K562 (cell line): Measurements from ENCODE around the gene CDKL5. TPM values are rescaled to one million over a fixed set of nuclear protein-coding genes. Genes with fewer than 3 reads are reported as not detected.

Experiments
- ATAC-seq: fragments of 200-7000 bp; cut with Tn5 transposase; 3 replicates; pipeline ENCODE4 v1.9.1; 2020; ENCODE audit warnings: moderate library complexity
- BruUV-seq: library from RNA; stranded (reverse); fragments of 400-500 nt; replicated peaks from 2 replicates; lab custom pipeline; 2021; lab: Mats Ljungman, UMichigan
- CTCF ChIA-PET: fragments of 300-600 bp; formaldehyde crosslinking; extraction: SDS; loops from one replicate; lab custom pipeline; 2021; ENCODE audit warnings: low intra/inter-chr PET ratio; lab: Yijun Ruan, JAX
- POLR2A ChIA-PET: fragments of 300-600, 350-650 bp; sonication (Branson Sonifier 250); formaldehyde crosslinking; extraction: SDS; loops from one replicate; lab custom pipeline; 2021; ENCODE audit warnings: antibody characterized with exemption, inconsistent platforms; lab: Yijun Ruan, JAX
- DNase-seq, 4 experiments: peaks; one replicate each; pipeline versions ENCODE4 v3.0.0 to v3.0.0-alpha.2; 2011 to 2018; ENCODE audit warnings: low spot score in 3 of 4, mixed read lengths in 3 of 4; ENCODE audit errors: extremely low read depth in 1 of 4
- FAIRE-seq: peaks from 2 replicates; lab custom pipeline; 2011; peaks lifted over from hg19 to GRCh38; lab: Jason Lieb, UNC
- H2AFZ ChIP-seq: 2 replicates; pipeline ENCODE4 v1.6.0; 2011; ENCODE audit warnings: low read depth, low read length, control low read depth, inconsistent platforms
- H3K27ac ChIP-seq: fragments of 200-600 bp; 3 replicates; pipeline ENCODE4 v1.8.0; 2011; ENCODE audit warnings: low read depth, mild to moderate bottlenecking, control low read depth, inconsistent platforms, low read length, moderate library complexity, mixed read lengths; ENCODE audit errors: extremely low read depth
- H3K27me3 ChIP-seq, 2 experiments: fragments of 300-600 bp in 1 of 2; 2 replicates in 1 of 2; 3 replicates in 1 of 2; pipeline versions ENCODE4 v1.6.0 to v1.8.0; 2011; ENCODE audit warnings: inconsistent platforms in 2 of 2, low read length in 2 of 2, mild to moderate bottlenecking in 1 of 2, mixed read lengths in 1 of 2, moderate library complexity in 1 of 2; ENCODE audit not compliant: control insufficient read depth in 2 of 2, insufficient read depth in 2 of 2
- H3K36me3 ChIP-seq: fragments of 300-600 bp; 3 replicates; pipeline ENCODE4 v1.8.0; 2011; ENCODE audit warnings: mild to moderate bottlenecking, low read length, inconsistent platforms; ENCODE audit not compliant: control insufficient read depth, insufficient read depth
- H3K4me1 ChIP-seq, 2 experiments: fragments of 200-600 bp in 1 of 2; replicated peaks in 1 of 2; 2 replicates in 1 of 2; 3 replicates in 1 of 2; pipeline versions ENCODE4 v1.5.1 to v1.8.0; 2011; ENCODE audit warnings: inconsistent platforms in 2 of 2, low read length in 2 of 2, mild to moderate bottlenecking in 1 of 2, mixed read lengths in 1 of 2, moderate library complexity in 1 of 2; ENCODE audit not compliant: control insufficient read depth in 2 of 2, insufficient read depth in 2 of 2
- H3K4me2 ChIP-seq: 2 replicates; pipeline ENCODE4 v1.6.1; 2011; ENCODE audit warnings: low read length, control low read depth, inconsistent platforms, mixed read lengths; ENCODE audit not compliant: insufficient read depth
- H3K4me3 ChIP-seq: fragments of 200-600 bp; sonication (generic), shearing (Covaris generic); 2 replicates; pipeline ENCODE4 v1.5.1; 2016; ENCODE audit warnings: control low read depth, inconsistent platforms
- H3K79me2 ChIP-seq: fragments of 200-600 bp; 3 replicates; pipeline ENCODE4 v1.8.0; 2011; ENCODE audit warnings: low read length, inconsistent platforms; ENCODE audit not compliant: control insufficient read depth, insufficient read depth
- H3K9ac ChIP-seq, 2 experiments: 2 replicates each; pipeline versions ENCODE4 v1.6.0 to v1.6.1; 2011; ENCODE audit warnings: low read depth in 2 of 2, low read length in 2 of 2, control low read depth in 1 of 2, inconsistent platforms in 1 of 2, mild to moderate bottlenecking in 1 of 2, mixed read lengths in 1 of 2; ENCODE audit not compliant: insufficient read depth in 1 of 2
- H3K9me1 ChIP-seq: one replicate; pipeline ENCODE4 v1.6.0; 2011; ENCODE audit warnings: inconsistent platforms, mild to moderate bottlenecking, low read length, moderate library complexity; ENCODE audit not compliant: control insufficient read depth, insufficient read depth
- H3K9me3 ChIP-seq: replicated peaks from 2 replicates; pipeline ENCODE4 v1.5.1; 2011; ENCODE audit warnings: low read depth, low read length, inconsistent platforms; ENCODE audit not compliant: control insufficient read depth, insufficient read depth
- H4K20me1 ChIP-seq: replicated peaks from 2 replicates; pipeline ENCODE4 v1.6.1; 2011; ENCODE audit warnings: low read length, inconsistent platforms, mixed read lengths; ENCODE audit not compliant: control insufficient read depth, insufficient read depth
- ARHGAP35 ChIP-seq: fragments of 450-650 bp; IDR thresholded peaks from 2 replicates; pipeline ENCODE4 v1.6.1; 2018; ENCODE audit not compliant: partially characterized antibody
- BRF1 ChIP-seq: IDR thresholded peaks from 3 replicates; pipeline ENCODE4 v1.6.1; 2011; ENCODE audit warnings: borderline replicate concordance, mild to moderate bottlenecking; ENCODE audit not compliant: insufficient read length; ENCODE audit errors: extremely low read depth
- BRF2 ChIP-seq: IDR thresholded peaks from 3 replicates; pipeline ENCODE4 v1.6.1; 2011; ENCODE audit warnings: borderline replicate concordance, mild to moderate bottlenecking; ENCODE audit not compliant: insufficient read length, insufficient read depth
- KDM5B ChIP-seq: fragments of 200-600 bp; sonication (generic); IDR thresholded peaks from 2 replicates; pipeline ENCODE4 v1.6.1; 2012; ENCODE audit warnings: low read depth, mild to moderate bottlenecking, moderate library complexity, low read length, control low read depth, inconsistent platforms; ENCODE audit not compliant: insufficient replicate concordance
- MAFG ChIP-seq: fragments of 450-650 bp; conservative IDR thresholded peaks from 2 replicates; pipeline ENCODE4 v1.6.1; 2016; ENCODE audit warnings: missing genetic modification characterization, missing compliant biosample characterization
- NCOR1 ChIP-seq: fragments of 450-650 bp; IDR thresholded peaks from 2 replicates; pipeline ENCODE4 v1.6.1; 2016; ENCODE audit warnings: mild to moderate bottlenecking, moderate library complexity
- NFIC ChIP-seq: fragments of 450-650 bp; IDR thresholded peaks from 2 replicates; pipeline ENCODE4 v1.6.1; 2017; ENCODE audit warnings: mild to moderate bottlenecking, inconsistent platforms
- TAL1 ChIP-seq: fragments of 450-650 bp; IDR thresholded peaks from 2 replicates; pipeline ENCODE4 v1.6.1; 2016; ENCODE audit warnings: mild to moderate bottlenecking
- TRIM25 ChIP-seq: fragments of 450-650 bp; IDR thresholded peaks from 2 replicates; pipeline ENCODE4 v1.7.0; 2016; ENCODE audit warnings: borderline replicate concordance
- ZFPM2 ChIP-seq: fragments of 250-450 bp; sonication (Bioruptor Pico); IDR thresholded peaks from 2 replicates; pipeline ENCODE4 v1.5.1; 2022; ENCODE audit warnings: mild to moderate bottlenecking
- ZNF57 ChIP-seq: fragments of 450-650 bp; formaldehyde crosslinking; IDR thresholded peaks from 2 replicates; pipeline ENCODE4 v1.4.0; 2020; ENCODE audit warnings: mild to moderate bottlenecking, moderate library complexity
- WGBS: fragments of 100-300 bp; shearing (Covaris generic); methylation state at CpG from one replicate; pipeline ENCODE4 v1.1.6; 2016; ENCODE audit warnings: low coverage, mixed read lengths; ENCODE audit not compliant: insufficient coverage; ENCODE audit errors: missing lambda C conversion rate; 5-methylcytosine and 5-hydroxymethylcytosine counted together
- in situ Hi-C: fragments of 300-500 bp; cut with MboI; formaldehyde crosslinking; loops from 4 replicates; pipeline ENCODE4 v1.15.0; 2018; ENCODE audit warnings: inconsistent platforms, mixed read lengths
- intact Hi-C: fragments of 100-400 bp; cut with micrococcal nuclease; formaldehyde crosslinking; loops from 2 replicates; pipeline ENCODE4 v1.14.2; 2022
- polyA plus RNA-seq, 8 experiments: library from polyadenylated mRNA; depleted of rRNA in 4 of 8; stranded (reverse) in 5 of 8; unstranded in 3 of 8; fragments of >200 nt; fragmentation: Nextera tagmentation in 2 of 8; fragmentation: Illumina TruSeq in 1 of 8; extraction: Ambion mirVana in 2 of 8; extraction: Trizol in 1 of 8; gene quantifications; 2 replicates each; pipeline versions ENCODE4 v1.2.1 to v1.2.3, GENCODE V29; 2011 to 2014; ENCODE audit warnings: inconsistent platforms in 1 of 8, missing spikeins in 1 of 8
- total RNA-seq, 7 experiments: library from RNA; depleted of rRNA in 6 of 7; stranded (reverse); fragments of >200 nt in 6 of 7; fragmentation: Illumina TruSeq in 2 of 7; extraction: Trizol in 2 of 7; gene quantifications; 2 replicates each; pipeline versions ENCODE4 v1.2.1 to v1.2.3, GENCODE V29; 2011 to 2021; ENCODE audit warnings: low replicate concordance in 1 of 7

CDKL5 gene
- total and polyA plus RNA-seq, 9 of the 15 experiments (the other 6 are each of a cell fraction or from before 2014, with no cell fraction given): under 0.01 to 0.21 (median 0.04) TPM

GRCh38 chrX:18661273-18661672, 235.9 kb downstream of the CDKL5 start:
- CTCF ChIA-PET: no interaction called here
- in situ Hi-C loops: no loop called here
- POLR2A ChIA-PET: interaction anchor here (0.9 kb wide), 1 partner anchor 16 kb away, joined by 5 read pairs; no protein-coding TSS in a partner anchor
- Histone ChIP-seq H3K9me3 (no peaks in the 10 kb centered on the region), H3K9me1 (no peaks in the 10 kb centered on the region), H3K4me1 (no peaks in the 10 kb centered on the region), H3K27me3 (peaks cover under 1 to 8% of the 10 kb centered on the region in 2 experiments; a peak in 2 of 5 replicates), H4K20me1 (no peaks in the 10 kb centered on the region), H2AFZ (no peak overlapping the region), H3K4me2 (no peak overlapping the region), H3K4me3 (no peak overlapping the region), H3K36me3 (no peaks in the 10 kb centered on the region), H3K9ac (no peak overlapping the region), H3K79me2 (no peaks in the 10 kb centered on the region), H3K27ac (no peak overlapping the region)
- no peak for FAIRE-seq
- no peak for TF ChIP-seq NFIC
- TF ChIP-seq KDM5B: no peak
- TF ChIP-seq TRIM25: no peak
- TF ChIP-seq ARHGAP35: no peak
- TF ChIP-seq ZFPM2 (CRISPR knock-in tag): no peak
- TF ChIP-seq MAFG (tag): no peak
- TF ChIP-seq BRF1: no peak
- TF ChIP-seq ZNF57: no peak
- no peak for TF ChIP-seq BRF2
- no peak for TF ChIP-seq TAL1
- TF ChIP-seq NCOR1: no peak
- no peak for ATAC-seq
- DNase-seq: no peak
- BruUV-seq: no TSS peak
- WGBS: 3% methylated on average over 5 of the region's 12 CpGs
- intact Hi-C loops: no loop called here
